ENCODE measurements around the gene IQSEC3. TPM values are rescaled to one million over a fixed set of nuclear protein-coding genes. Genes with fewer than 3 reads are reported as not detected.

The IQSEC3 gene
- total RNA-seq, 3 donors from 2014 or later (not counting 1 experiment from before 2014, with no cell fraction given) = 4.4 to 7.1 (median 5.3) TPM

DNA sequence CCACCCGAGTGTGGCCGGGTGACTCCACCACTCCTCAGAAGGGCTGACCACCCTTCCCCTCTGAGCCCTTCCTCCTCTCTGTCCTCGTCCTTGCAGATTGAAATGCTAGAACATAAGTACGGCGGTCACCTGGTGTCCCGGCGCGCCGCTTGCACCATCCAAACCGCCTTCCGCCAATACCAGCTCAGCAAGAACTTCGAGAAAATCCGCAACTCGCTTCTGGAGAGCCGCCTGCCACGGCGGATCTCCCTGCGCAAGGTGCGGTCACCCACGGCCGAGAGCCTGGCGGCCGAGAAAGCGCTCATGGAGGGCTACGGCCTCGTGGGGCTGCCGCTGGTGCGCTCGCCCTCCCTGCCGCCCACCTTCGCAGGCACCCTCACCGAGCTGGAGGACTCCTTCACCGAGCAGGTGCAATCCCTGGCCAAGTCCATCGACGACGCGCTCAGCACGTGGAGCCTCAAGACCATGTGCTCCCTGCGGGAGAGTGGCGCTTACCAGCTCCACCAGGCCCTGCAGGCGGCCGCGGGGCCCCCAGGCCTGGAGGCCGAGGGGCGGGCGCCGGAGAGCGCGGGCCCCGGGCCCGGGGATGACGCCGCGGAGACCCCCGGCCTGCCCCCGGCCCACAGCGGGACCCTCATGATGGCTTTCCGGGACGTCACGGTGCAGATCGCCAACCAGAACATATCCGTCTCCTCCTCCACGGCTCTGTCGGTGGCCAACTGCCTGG, 71.8 kb downstream of the IQSEC3 start:
- H3K9me3 ChIP-seq (ENCODE audit: control insufficient read depth, insufficient read depth, low read length) = no peaks in the 10 kb centered on the region
- no peaks in the 10 kb centered on the region for H3K36me3 ChIP-seq (ENCODE audit: control insufficient read depth, insufficient read depth, low read length)
- TF ChIP-seq, protein P1, sequence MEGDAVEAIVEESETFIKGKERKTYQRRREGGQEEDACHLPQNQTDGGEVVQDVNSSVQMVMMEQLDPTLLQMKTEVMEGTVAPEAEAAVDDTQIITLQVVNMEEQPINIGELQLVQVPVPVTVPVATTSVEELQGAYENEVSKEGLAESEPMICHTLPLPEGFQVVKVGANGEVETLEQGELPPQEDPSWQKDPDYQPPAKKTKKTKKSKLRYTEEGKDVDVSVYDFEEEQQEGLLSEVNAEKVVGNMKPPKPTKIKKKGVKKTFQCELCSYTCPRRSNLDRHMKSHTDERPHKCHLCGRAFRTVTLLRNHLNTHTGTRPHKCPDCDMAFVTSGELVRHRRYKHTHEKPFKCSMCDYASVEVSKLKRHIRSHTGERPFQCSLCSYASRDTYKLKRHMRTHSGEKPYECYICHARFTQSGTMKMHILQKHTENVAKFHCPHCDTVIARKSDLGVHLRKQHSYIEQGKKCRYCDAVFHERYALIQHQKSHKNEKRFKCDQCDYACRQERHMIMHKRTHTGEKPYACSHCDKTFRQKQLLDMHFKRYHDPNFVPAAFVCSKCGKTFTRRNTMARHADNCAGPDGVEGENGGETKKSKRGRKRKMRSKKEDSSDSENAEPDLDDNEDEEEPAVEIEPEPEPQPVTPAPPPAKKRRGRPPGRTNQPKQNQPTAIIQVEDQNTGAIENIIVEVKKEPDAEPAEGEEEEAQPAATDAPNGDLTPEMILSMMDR (IDR thresholded peaks at IDR 0.05) = no peak
- no peak overlapping the region for H3K4me3 ChIP-seq (ENCODE audit: low read length)
- Mint-ChIP-seq H3K9me3 (no peaks in the 10 kb centered on the region), H3K4me3 (peak overlapping the region; percentile 89), H3K27me3 (ENCODE audit: low read depth in 2 of 2) (peaks cover 0 to 10% of the 10 kb centered on the region in 2 donors), H3K4me1 (peaks cover 12 to 18% of the 10 kb centered on the region in 2 donors), H3K27ac (peak overlapping the region in 1 of 2 donors; percentile 72), H3K36me3 (no peaks in the 10 kb centered on the region)
- DNase-seq (no peak), ATAC-seq (no peak)
- no peaks in the 10 kb centered on the region for H3K4me1 ChIP-seq (ENCODE audit: control insufficient read depth, insufficient read depth, low read length)
- WGBS (ENCODE audit: insufficient coverage) = 83% methylated on average over 64 of the region's 64 CpGs
- H3K27me3 ChIP-seq (ENCODE audit: control insufficient read depth, insufficient read depth, low read length) = no peaks in the 10 kb centered on the region
- intact Hi-C loops (cut with micrococcal nuclease) = no loop called here
- no peak overlapping the region for H3K27ac ChIP-seq (ENCODE audit: low read length)

GRCh38 chr12:138898-139534, 72.4 kb downstream of the IQSEC3 start:
- no peaks in the 10 kb centered on the region for H3K9me3 Mint-ChIP-seq
- intact Hi-C loops (cut with micrococcal nuclease) = no loop called here
- no peaks in the 10 kb centered on the region for H3K4me1 ChIP-seq (ENCODE audit: control insufficient read depth, insufficient read depth, low read length)
- H3K9me3 ChIP-seq (ENCODE audit: control insufficient read depth, insufficient read depth, low read length) = no peaks in the 10 kb centered on the region
- DNase-seq = no peak
- no peak overlapping the region for H3K4me3 ChIP-seq (ENCODE audit: low read length)
- no peaks in the 10 kb centered on the region for H3K36me3 ChIP-seq (ENCODE audit: control insufficient read depth, insufficient read depth, low read length)
- TF ChIP-seq, protein P1 (IDR thresholded peaks at IDR 0.05) = no peak
- ATAC-seq = peak in 2 of 3 donors; percentile 59 to 72
- H3K27ac Mint-ChIP-seq = peak overlapping the region in 1 of 2 donors; percentile 72
- H3K27ac ChIP-seq (ENCODE audit: low read length) = no peak overlapping the region
- no peaks in the 10 kb centered on the region for H3K36me3 Mint-ChIP-seq
- peaks cover 12 to 18% of the 10 kb centered on the region in 2 donors for H3K4me1 Mint-ChIP-seq
- H3K4me3 Mint-ChIP-seq = peak overlapping the region; percentile 89
- peaks cover 0 to 10% of the 10 kb centered on the region in 2 donors for H3K27me3 Mint-ChIP-seq (ENCODE audit: low read depth in 2 of 2)
- 41% methylated on average over 46 of the region's 49 CpGs for WGBS (ENCODE audit: insufficient coverage)
- H3K27me3 ChIP-seq (ENCODE audit: control insufficient read depth, insufficient read depth, low read length) = no peaks in the 10 kb centered on the region

GRCh38 chr12:139585-139984, 73.0 kb downstream of the IQSEC3 start:
- H3K27ac ChIP-seq (ENCODE audit: low read length) = no peak overlapping the region
- H3K27me3 Mint-ChIP-seq (ENCODE audit: low read depth in 2 of 2) = peaks cover 0 to 10% of the 10 kb centered on the region in 2 donors
- no peaks in the 10 kb centered on the region for H3K9me3 ChIP-seq (ENCODE audit: control insufficient read depth, insufficient read depth, low read length)
- no peaks in the 10 kb centered on the region for H3K4me1 ChIP-seq (ENCODE audit: control insufficient read depth, insufficient read depth, low read length)
- H3K4me3 ChIP-seq (ENCODE audit: low read length) = no peak overlapping the region
- peak overlapping the region in 1 of 2 donors; percentile 72 for H3K27ac Mint-ChIP-seq
- 63% methylated on average over 14 of the region's 14 CpGs for WGBS (ENCODE audit: insufficient coverage)
- intact Hi-C loops (cut with micrococcal nuclease) = no loop called here
- H3K36me3 Mint-ChIP-seq = no peaks in the 10 kb centered on the region
- H3K36me3 ChIP-seq (ENCODE audit: control insufficient read depth, insufficient read depth, low read length) = no peaks in the 10 kb centered on the region
- H3K4me1 Mint-ChIP-seq = peaks cover 12 to 18% of the 10 kb centered on the region in 2 donors
- ATAC-seq (no peak), DNase-seq (no peak)
- peak overlapping the region; percentile 89 for H3K4me3 Mint-ChIP-seq
- no peaks in the 10 kb centered on the region for H3K9me3 Mint-ChIP-seq
- H3K27me3 ChIP-seq (ENCODE audit: control insufficient read depth, insufficient read depth, low read length) = no peaks in the 10 kb centered on the region
- TF ChIP-seq, protein P1 (IDR thresholded peaks at IDR 0.05) = no peak

Data from natural killer cell (primary cell).